GM10847 (cell line): ENCODE results near the gene LTC4S.

Source experiments
- POLR2A ChIP-seq: IDR thresholded peaks from 2 replicates; pipeline ENCODE4 v1.6.1; 2011; ENCODE audit not compliant: insufficient read length; ENCODE audit errors: extremely low read depth

Gene LTC4S

DNA sequence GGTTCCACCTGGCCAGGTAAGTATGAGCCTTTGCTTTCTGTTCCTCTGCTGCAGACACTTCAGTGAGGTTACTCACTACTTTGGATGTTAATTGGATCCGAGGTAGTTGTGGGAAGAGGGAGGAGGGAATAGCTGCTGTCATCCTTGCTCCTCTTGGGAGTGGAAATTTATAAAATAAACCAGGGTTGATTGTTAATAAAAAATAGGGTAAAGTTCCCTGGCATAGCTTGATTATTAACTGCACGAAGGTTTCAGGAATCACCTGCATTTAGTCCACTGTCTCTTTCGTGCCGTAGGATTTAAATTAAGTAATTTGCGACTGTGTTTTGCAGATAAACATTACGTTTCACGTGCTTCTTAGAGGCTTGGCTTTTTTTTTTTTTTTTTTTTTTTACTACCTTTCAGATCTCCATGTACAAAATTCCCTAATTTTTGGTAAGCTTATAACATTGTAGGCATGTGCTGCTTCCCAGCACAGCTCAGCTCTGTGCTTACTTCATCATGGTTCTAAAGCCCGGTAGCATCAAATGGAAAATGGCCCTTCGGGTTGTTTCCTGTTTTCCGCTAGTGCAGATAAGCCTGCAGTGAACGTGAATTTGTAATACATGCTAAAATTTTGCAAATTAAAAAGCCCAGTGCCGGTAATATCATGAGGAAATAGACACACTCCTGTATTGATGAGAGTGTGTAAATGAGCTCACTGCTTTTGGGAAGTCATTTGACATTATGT lies 26.9 kb upstream of the LTC4S start:
- no peak for TF ChIP-seq POLR2A

- no peak for TF ChIP-seq POLR2A
Observed at GRCh38 chr5:179767496-179768100, 26.2 kb upstream of the LTC4S start.

GRCh38 chr5:179768326-179769085 lies 25.3 kb upstream of the LTC4S start:
- no peak for TF ChIP-seq POLR2A

GRCh38 chr5:179769271-179769670 lies 24.5 kb upstream of the LTC4S start:
- no peak for TF ChIP-seq POLR2A

GRCh38 chr5:179769796-179770195 lies 24.0 kb upstream of the LTC4S start:
- TF ChIP-seq POLR2A = no peak

DNA sequence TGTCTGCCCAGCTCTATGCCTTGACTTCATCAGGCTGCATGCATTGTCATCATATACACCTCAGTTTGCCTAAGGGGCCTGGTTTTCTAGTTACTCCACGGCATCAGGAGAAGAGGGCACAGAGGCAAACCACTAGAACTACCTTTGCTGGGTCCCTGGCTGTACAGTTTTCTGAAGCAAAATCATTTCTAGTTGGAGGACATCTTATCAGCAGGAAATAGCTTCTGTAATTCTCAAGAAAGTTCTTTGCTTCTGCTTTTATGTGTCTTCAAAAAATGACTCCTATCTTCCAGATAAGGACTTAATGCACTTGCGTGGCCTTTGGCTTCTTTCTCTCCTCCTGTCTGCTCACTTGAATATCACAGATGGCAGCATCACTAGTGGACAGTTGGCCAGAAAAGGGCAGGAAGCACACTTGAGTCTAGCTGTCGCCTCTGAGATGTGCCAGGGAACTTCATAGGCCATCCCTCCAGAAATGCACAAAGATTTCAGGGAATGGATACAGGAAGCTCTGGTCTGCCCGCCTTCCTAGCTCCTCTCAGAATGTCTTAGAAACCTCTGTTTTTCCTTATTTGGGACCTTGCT lies 22.4 kb upstream of the LTC4S start:
- TF ChIP-seq POLR2A = no peak

DNA sequence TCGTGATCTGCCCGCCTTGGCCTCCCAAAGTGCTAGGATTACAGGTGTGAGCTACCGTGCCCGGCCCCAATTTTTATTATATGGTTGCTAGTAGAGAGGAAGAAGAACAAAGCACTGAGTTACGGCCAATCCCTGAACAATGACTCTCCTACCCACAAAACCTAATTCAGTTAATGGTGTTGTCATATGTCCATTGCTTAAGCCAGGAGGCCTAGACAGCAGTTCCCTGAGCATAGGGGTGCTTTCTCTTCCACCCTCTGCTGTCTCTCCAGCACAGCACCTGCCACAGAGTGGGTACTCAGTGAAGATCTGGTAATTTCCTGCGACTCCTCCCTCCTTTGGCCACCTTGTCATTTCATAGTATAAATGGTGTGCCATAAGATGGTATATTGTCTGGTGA lies 21.4 kb upstream of the LTC4S start:
- no peak for TF ChIP-seq POLR2A

DNA sequence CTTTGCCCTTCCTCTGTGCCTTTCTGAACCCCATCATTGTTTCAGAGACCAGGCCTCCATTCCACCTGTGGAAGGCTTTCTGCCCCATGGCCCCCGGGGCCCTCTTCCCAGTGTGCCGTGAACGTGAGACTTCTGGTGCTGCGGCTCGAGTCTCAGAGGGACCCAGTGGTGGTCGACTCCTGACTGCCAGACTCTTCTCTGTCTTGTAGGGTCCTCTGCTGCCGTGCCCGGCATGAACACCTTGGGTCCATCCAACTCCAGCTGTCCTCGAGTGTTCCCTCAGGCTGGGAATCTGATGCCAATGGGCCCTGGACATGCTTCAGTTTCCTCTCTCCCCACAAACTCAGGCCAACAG lies 20.1 kb upstream of the LTC4S start:
- no peak for TF ChIP-seq POLR2A

- no peak for TF ChIP-seq POLR2A
Observed at GRCh38 chr5:179774442-179774841, 19.3 kb upstream of the LTC4S start.

DNA sequence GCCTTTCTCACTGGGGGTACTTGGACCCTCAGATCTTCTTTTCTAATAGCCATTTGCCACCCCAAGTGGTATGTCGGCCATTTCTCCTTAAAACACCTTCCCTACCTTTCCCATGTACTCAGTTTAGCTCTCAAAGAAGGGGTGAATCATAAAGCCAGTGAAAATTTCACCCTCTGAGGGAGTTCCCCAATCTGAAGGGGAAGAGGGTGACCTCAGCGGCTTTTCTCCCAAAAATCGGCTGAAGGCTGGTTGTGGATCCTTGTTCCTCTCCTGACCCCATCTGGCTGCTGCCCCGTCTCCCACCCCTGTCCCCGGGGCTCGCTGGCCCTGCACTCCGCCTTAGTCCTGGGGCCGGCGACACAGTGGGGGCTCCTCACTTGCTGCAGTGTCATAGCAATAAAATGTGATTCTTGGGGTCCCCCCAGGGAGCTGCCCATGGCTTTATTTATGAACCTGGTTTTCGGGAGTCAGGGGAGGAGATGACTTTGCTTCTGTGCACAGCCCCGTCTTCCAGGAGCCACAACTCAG lies 17.3 kb upstream of the LTC4S start:
- TF ChIP-seq POLR2A = no peak

GRCh38 chr5:179777456-179777855 lies 16.3 kb upstream of the LTC4S start:
- no peak for TF ChIP-seq POLR2A

DNA sequence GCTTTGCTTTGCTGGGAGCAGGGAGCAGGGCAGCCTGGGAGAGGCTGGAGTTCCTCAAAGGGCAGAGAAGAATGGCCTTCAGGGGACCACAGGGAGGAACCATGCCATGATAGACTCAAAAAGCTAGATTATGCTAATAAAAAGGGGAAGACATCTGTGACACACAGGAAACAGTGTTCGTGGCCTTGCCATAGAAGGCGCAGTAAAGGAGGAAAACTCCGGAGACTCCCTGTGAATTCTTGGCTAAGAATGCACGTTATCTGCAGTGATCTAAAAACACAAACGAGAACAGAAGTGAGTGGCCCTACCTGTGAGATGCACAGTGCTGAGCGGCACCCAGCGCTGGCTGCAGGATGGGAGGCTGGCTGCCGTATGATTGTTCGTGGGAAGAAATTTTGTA lies 15.9 kb upstream of the LTC4S start:
- no peak for TF ChIP-seq POLR2A

GRCh38 chr5:179778591-179778990 lies 15.2 kb upstream of the LTC4S start:
- TF ChIP-seq POLR2A = no peak

- no peak for TF ChIP-seq POLR2A
Observed at GRCh38 chr5:179779826-179780225, 14.0 kb upstream of the LTC4S start.

GRCh38 chr5:179780362-179780761 lies 13.4 kb upstream of the LTC4S start:
- TF ChIP-seq POLR2A = no peak

GRCh38 chr5:179781846-179782245 lies 11.9 kb upstream of the LTC4S start:
- TF ChIP-seq POLR2A = no peak

DNA sequence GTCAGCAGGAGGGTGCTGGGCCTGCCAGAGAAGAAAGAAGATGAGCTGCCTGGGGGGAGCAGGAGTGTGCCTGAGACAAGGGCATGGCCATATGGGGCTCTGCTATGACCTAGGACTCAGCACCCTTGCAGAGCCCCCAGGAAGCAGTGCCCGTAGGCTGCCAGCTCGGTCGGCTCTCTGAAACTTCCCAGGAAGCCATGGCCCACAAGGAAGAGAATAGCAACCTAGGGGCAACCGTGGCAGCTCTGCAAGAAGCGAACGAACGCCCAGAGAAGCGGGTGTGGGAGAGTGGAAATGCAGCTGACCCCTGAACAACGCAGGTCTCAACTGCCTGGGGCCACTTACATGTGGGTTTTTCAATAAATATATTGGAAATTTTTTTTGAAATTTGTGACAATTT lies 10.7 kb upstream of the LTC4S start:
- TF ChIP-seq POLR2A = no peak
